ENCODE data around the gene SRRM1.

Gene SRRM1

GRCh38 chr1:24642481-24643362, at the start of gene SRRM1:
SRRM1 (plus strand) TSS chr1:24643302; CDS start chr1:24643327, 25 bp downstream.
- peak; percentile 99 for DNase-seq

GRCh38 chr1:24594328-24594598, 48.8 kb upstream of the SRRM1 start:
- no peak for DNase-seq

- no peak for DNase-seq
These were observed 46.7 kb upstream of the SRRM1 start for GRCh38 chr1:24596401-24596880.

- DNase-seq: no peak
These were observed 43.8 kb upstream of the SRRM1 start for GRCh38 chr1:24599265-24599664.

- no peak for DNase-seq
These were observed 42.6 kb upstream of the SRRM1 start for GRCh38 chr1:24600551-24600950.

GRCh38 chr1:24605534-24606295, 37.4 kb upstream of the SRRM1 start:
- no peak for DNase-seq

GRCh38 chr1:24606296-24606605, 36.9 kb upstream of the SRRM1 start:
- no peak for DNase-seq

- no peak for DNase-seq
These were observed 36.5 kb upstream of the SRRM1 start for GRCh38 chr1:24606621-24607020.

- no peak for DNase-seq
These were observed 33.1 kb upstream of the SRRM1 start for GRCh38 chr1:24609949-24610517.

- no peak for DNase-seq
These were observed 23.7 kb upstream of the SRRM1 start for GRCh38 chr1:24619376-24619775.

- no peak for DNase-seq
These were observed 22.4 kb upstream of the SRRM1 start for GRCh38 chr1:24620678-24621077.

GRCh38 chr1:24621121-24621520, 22.0 kb upstream of the SRRM1 start:
- DNase-seq: no peak

GRCh38 chr1:24622218-24622617, 20.9 kb upstream of the SRRM1 start:
- DNase-seq: no peak

- no peak for DNase-seq
These were observed 10.3 kb upstream of the SRRM1 start for GRCh38 chr1:24632832-24633175.

GRCh38 chr1:24635195-24635843, 7.8 kb upstream of the SRRM1 start:
- DNase-seq: peak; percentile 71

GRCh38 chr1:24636661-24637357, 6.3 kb upstream of the SRRM1 start:
- no peak for DNase-seq

- DNase-seq: no peak
These were observed 4.0 kb upstream of the SRRM1 start for GRCh38 chr1:24639094-24639493.

GRCh38 chr1:24639881-24640280, 3.2 kb upstream of the SRRM1 start:
- DNase-seq: no peak

- DNase-seq: no peak
These were observed 2.8 kb upstream of the SRRM1 start for GRCh38 chr1:24640288-24640687.

- no peak for DNase-seq
These were observed 1.4 kb upstream of the SRRM1 start for GRCh38 chr1:24641646-24642151.

- DNase-seq: no peak
These were observed 429 bp downstream of the SRRM1 start for GRCh38 chr1:24643363-24644099.

- peak; percentile 3 for DNase-seq
These were observed 940 bp downstream of the SRRM1 start for GRCh38 chr1:24644100-24644384.
